Gastroesophageal sphincter (tissue), 3 donors: Measurements from ENCODE around the gene COL19A1.

ENCODE experiments used
- CTCF ChIP-seq, 4 experiments: fragments of 200-600 bp in 2 of 4; fragments of 450-650 bp in 2 of 4; sonication (generic) in 1 of 4; IDR thresholded peaks; one replicate each; pipeline ENCODE4 v1.5.1; 2017 to 2019; ENCODE audit warnings: antibody characterized with exemption in 4 of 4, mild to moderate bottlenecking in 2 of 4, moderate library complexity in 2 of 4
- EP300 ChIP-seq: sonication (generic); formaldehyde crosslinking; IDR thresholded peaks from one replicate; pipeline ENCODE4 v1.6.1; 2017; ENCODE audit warnings: antibody characterized with exemption, mild to moderate bottlenecking
- POLR2A ChIP-seq, 2 donors: fragments of 450-650 bp; IDR thresholded peaks; one replicate each; pipeline ENCODE4 v1.6.1; 2017; ENCODE audit warnings: antibody characterized with exemption in 2 of 2, mild to moderate bottlenecking in 2 of 2, moderate library complexity in 1 of 2
- POLR2AphosphoS5 ChIP-seq: sonication (generic); formaldehyde crosslinking; IDR thresholded peaks from one replicate; pipeline ENCODE4 v1.6.1; 2017; ENCODE audit warnings: antibody characterized with exemption

GRCh38 chr6:70194421-70194820, 328.1 kb downstream of the COL19A1 start:
- TF ChIP-seq CTCF (IDR thresholded peaks at IDR 0.05) (no peak), POLR2A (IDR thresholded peaks at IDR 0.05) (no peak), EP300 (no peak), POLR2AphosphoS5 (no peak)
